ENCODE results near the gene KCNJ18.
"Not testable (repeated sequence)": the region's sequence is repeated elsewhere in the genome, so short reads cannot be mapped to it uniquely, and the experiment has no call there.

The KCNJ18 gene

GRCh38 chr17:21720566-21720965, 28.2 kb downstream of the KCNJ18 start:
- DNase-seq (ENCODE audit: low read depth in 1 of 2, low spot score in 1 of 2), result not testable (repeated sequence)

- not testable (repeated sequence) for DNase-seq (ENCODE audit: low read depth in 1 of 2, low spot score in 1 of 2)
Observed at GRCh38 chr17:21722268-21722667, 29.9 kb downstream of the KCNJ18 start.

- DNase-seq (ENCODE audit: low read depth in 1 of 2, low spot score in 1 of 2), result not testable (repeated sequence)
Observed at GRCh38 chr17:21724216-21725006, 32.1 kb downstream of the KCNJ18 start.

GRCh38 chr17:21731076-21731475, 38.8 kb downstream of the KCNJ18 start:
- not testable (repeated sequence) for DNase-seq (ENCODE audit: low read depth in 1 of 2, low spot score in 1 of 2)

DNA sequence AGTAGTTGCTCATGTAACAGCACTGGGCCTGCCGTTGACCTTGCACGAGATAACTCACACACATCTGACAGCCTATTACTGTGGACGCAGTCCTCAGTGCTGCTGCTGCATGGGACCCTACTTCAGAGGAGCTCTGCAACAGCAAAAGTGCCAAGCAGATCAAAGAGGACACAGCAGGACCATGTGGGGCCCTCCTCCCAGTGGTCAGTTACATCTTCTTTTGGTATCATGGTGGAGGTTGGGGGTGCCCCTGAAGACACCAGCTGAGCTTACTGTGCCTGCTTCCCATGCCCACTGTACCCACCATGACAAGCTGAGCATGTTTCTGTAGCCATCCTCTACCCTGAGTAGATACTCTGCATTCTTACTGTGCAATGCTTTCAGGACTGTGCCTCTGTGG, 41.6 kb downstream of the KCNJ18 start:
- DNase-seq (ENCODE audit: low read depth in 1 of 2, low spot score in 1 of 2), result not testable (repeated sequence)

GRCh38 chr17:21735814-21736213, 43.5 kb downstream of the KCNJ18 start:
- not testable (repeated sequence) for DNase-seq (ENCODE audit: low read depth in 1 of 2, low spot score in 1 of 2)

DNA sequence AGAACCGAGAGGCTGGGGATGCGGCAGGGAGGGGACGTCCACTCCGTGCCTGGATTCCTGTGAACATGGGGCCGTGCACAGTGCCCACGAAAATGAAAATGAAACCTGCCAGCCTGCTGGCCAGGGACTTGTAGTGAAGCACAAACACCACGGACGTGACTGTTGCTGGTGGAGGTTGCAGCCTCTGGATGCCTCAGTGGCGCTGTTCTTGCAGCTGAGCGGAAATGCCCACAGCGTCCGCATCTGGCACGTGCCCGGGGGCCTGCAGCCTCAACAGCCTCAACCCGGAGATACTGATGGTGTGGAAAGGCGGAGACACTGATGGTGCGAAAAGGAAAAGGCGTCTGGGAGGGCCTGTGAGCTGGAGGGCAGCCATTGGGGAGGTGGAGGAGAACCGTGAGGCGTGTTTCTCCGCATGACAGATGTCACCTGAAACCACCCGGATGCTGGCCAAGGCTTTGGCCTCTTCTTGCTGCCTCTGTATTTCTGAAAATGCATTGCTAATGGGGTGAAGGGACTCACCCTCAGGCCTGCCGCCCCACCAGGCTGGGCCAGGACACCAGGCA, 44.8 kb downstream of the KCNJ18 start:
- not testable (repeated sequence) for DNase-seq (ENCODE audit: low read depth in 1 of 2, low spot score in 1 of 2)

GRCh38 chr17:21738241-21738640, 45.9 kb downstream of the KCNJ18 start:
- DNase-seq (ENCODE audit: low read depth in 1 of 2, low spot score in 1 of 2), result not testable (repeated sequence)

GRCh38 chr17:21738877-21739474, 46.7 kb downstream of the KCNJ18 start:
- not testable (repeated sequence) for DNase-seq (ENCODE audit: low read depth in 1 of 2, low spot score in 1 of 2)

DNA sequence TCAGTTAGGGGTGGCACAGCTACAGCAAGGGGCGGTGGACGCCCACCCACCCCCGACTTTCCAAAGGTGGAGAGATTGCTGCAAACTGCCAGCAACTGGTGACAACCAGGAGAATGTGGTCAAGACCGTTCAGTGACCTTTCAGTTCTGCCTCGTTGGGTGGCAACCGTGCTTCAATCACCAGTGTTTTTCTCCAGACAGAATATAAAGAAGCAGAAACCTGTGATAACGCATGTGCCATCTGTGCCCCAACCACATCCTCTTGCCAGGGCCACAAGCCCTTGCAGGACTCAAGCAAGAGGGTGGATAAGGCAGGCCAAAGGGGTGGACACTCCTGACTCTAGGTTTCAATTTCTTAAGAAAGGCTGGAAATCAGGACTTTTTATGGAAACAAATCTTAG, 47.2 kb downstream of the KCNJ18 start:
- not testable (repeated sequence) for DNase-seq (ENCODE audit: low read depth in 1 of 2, low spot score in 1 of 2)

DNA sequence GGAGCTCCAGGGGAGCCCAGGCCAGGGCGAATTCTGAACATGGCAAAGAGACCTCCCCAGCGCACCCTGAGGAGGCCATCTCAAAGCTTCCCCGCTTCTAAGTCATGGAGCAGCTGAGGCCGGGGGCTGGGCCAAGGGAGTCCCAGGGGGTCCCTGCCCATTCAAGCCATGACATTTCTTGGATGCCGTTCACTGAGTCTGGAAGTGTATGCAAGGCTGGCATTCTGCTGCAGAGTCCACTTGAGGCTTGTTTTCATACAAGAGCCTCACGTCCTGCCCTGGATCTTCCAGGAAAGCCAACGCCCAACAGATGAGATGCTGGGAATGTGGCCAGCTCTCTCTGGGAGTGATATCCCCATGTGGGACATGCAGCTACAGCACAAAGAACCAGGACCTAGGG, 48.5 kb downstream of the KCNJ18 start:
- DNase-seq (ENCODE audit: low read depth in 1 of 2, low spot score in 1 of 2), result not testable (repeated sequence)

- DNase-seq (ENCODE audit: low read depth in 1 of 2, low spot score in 1 of 2), result not testable (repeated sequence)
Observed at GRCh38 chr17:21741520-21741919, 49.2 kb downstream of the KCNJ18 start.

GRCh38 chr17:21742326-21742725, 50.0 kb downstream of the KCNJ18 start:
- no peak for DNase-seq (ENCODE audit: low read depth in 1 of 2, low spot score in 1 of 2)

DNA sequence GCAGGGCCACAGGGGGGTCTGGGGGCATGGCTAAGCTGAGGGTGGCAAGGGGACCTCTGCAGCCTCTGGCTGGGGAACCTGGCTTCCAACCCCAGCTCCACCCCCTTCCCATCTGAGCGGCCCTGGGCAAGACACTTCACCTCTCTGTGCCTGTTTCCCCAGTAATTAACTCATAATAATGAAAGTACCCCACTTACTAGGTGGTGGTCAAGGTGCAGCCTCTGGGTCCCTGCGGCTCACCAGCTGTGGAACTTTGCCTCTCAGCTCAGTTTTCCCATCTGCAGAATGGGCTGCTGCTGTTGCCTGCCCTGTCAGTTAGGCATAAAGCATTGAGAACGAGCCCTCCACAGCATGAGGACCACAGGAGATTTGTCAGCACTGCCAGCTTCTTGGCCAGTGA, 51.8 kb downstream of the KCNJ18 start:
- not testable (repeated sequence) for DNase-seq (ENCODE audit: low read depth in 1 of 2, low spot score in 1 of 2)

- DNase-seq (ENCODE audit: low read depth in 1 of 2, low spot score in 1 of 2), result not testable (repeated sequence)
Observed at GRCh38 chr17:21744621-21745020, 52.3 kb downstream of the KCNJ18 start.

GRCh38 chr17:21745385-21746054, 53.2 kb downstream of the KCNJ18 start:
- not testable (repeated sequence) for DNase-seq (ENCODE audit: low read depth in 1 of 2, low spot score in 1 of 2)

DNA sequence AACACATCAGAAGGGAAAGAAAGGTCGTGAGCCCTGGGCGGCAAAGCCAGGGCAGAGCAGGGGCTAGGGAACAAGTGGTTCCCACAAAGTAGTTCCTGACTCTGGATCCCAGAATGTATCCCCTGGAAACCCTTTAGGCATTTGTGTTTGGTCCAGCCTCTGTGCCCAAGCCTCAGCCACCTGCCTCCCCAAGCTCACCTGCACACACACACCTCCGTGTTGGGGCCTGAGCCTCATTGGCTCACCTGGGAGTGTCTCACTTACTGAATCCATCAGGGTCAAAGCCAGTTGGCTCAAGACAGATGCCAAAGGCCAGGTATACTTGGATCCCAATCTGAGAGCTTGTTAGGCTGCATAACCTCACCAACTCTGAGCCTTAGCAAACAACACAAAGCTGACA, 54.1 kb downstream of the KCNJ18 start:
- not testable (repeated sequence) for DNase-seq (ENCODE audit: low read depth in 1 of 2, low spot score in 1 of 2)

DNA sequence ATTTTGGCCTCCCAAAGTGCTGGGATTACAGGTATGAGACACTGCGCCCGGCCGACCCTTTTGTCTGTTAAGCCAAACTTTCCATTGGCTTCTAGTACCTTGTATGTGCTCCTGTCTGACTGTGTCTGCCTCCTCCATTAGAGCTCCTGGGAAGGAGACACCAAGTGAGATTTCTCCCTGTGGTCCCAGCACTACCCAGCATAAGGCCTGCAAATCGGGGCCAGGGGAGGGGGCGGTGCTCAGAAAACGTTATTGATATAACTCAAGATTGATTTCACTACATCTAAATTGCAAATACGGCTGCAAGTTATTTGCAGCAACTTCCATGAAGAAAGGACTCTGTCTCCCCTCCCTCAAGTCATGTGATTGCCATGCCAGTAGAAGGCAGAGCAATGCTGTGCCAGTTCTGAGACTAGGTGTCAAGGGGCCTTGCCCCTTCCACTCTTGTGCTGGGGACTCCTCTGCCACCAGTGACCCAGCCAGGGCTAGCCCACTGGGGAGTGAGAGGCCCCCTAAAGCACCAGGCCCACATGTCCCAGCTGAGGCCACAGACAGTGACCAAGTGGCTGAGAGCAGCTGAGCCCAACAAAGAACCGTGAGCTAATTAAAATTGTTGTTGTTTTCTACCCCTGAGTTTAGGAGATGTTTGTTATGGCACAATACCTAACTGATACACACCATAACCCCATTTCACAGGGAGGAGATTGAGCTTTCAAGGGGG, 55.0 kb downstream of the KCNJ18 start:
- DNase-seq (ENCODE audit: low read depth in 1 of 2, low spot score in 1 of 2), result not testable (repeated sequence)

GRCh38 chr17:21748686-21749085, 56.4 kb downstream of the KCNJ18 start:
- DNase-seq (ENCODE audit: low read depth in 1 of 2, low spot score in 1 of 2), result not testable (repeated sequence)

DNA sequence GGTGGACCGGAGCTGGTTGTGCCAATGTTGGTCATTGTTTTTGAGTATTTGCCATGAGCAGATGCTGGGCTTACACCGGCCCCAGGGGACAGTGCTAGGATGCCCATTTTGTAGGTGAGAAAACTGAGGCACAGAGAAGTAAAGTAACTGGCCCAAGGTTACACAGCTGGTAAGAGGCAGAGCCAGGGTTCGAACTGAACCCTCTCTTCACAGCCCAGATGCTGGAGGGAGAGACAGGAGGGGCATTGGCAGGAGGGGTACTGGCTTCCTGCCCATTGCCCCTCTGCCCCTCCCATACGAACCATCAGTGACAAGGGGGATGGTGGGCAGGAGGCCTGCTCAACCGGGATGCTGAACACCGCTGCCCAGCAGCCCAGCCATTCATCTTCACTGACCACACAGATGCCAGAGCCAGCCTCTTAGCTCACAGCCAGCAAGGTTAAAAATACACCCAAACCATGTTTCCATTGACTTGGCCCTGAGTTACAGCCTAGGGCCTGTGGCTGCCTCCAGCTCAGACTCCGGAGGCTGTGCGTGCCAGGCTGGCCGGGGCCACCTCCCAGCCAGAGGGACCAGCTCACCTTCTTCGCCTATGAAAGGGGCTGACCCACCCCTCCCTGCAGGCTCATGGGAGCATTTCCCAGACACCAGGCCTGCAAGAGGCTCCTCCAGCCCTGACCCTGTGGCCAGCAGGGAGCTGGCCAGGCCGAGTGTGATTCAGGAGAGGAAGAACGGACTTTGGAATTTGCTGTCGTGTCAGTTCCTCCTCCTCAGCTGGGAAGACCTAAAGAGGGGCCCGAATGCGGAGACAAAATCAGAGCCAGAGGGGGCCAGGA, 57.6 kb downstream of the KCNJ18 start:
- not testable (repeated sequence) for DNase-seq (ENCODE audit: low read depth in 1 of 2, low spot score in 1 of 2)

All from stimulated activated CD4-positive, alpha-beta T cell treated with anti-CD3 and anti-CD28 coated beads, Interleukin-15, amount 100 ng/mL, for 1 hour (primary cell).